DMS79 treated with DMSO at 0.1 percent for 48 hours (cell line): ENCODE measurements around the gene SLC35D1.
"Not testable (repeated sequence)": the region's sequence is repeated elsewhere in the genome, so short reads cannot be mapped to it uniquely, and the experiment has no call there.

Experiments
- DNase-seq: peaks from one replicate; lab custom pipeline; 2025; lab: John Stamatoyannopoulos, UW

SLC35D1 gene

DNA sequence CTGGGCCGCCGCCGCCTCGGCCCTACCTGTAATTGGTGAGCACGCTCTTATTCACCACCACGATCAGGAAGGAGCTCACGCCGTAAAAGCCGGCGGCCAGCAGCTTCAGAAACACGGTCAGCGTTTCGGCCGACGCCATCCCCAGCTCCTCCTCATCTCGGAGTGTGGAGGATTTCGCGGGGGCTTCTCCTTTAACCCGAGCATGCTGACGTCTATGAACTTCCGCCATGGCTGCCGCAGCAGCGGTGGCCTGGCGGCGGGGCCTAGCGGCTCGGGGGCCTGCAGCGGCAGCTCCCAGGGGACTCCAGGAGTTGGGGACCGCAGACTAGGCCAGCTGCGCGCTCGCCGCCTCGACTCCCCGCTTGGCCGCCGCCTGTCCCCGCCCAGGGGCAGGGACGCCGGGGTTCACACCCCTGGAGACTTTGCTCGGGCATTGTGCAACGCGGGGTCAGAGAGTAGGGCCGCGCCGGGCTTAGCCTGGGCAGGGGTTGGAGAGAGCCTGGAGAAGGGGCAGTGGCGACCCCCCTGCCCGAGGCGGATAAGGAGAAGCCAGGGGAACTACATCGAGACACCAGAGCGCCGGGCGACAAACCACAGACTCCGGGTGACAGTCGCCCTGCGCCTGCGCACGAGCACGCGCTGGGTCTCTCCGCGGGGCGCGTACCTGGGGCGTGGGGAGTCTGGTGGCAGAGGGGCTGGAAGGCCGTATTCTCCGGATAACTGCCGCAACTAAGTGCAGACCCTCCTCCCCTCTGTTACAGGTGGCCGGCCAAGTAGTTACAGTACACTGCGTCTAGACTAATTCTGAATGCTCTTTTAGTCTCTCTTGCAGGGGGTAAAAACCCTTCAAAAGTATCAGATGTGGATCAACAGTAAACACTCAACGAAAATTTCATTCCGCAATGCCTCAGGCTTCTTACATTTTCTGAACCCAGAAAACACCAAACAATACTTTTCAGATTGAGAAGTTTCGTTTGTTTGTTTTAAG, at the start of gene SLC35D1:
SLC35D1 (minus strand) TSS at position 364 of the 988 bp plus-strand sequence; CDS start at position 229, 135 bp downstream.
- peak; percentile 67 for DNase-seq

DNA sequence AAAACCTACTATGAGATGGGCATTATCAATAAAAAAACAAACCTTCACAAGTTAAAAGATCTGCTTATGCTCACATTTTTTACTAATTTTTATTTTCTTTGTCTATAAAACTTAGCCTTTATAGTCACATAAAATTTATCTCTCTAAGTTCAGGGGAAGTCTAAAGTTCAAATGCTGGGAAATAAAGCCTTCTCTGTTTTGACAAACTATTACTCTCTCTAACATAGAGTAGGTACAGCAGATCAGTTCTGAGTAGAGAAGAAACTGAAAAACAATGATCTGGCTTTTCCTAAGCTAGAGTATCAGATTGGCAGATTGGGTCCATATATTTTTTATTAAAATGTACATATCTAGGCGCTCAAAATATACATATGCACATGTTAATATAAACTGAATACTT, 49.6 kb upstream of the SLC35D1 start:
- no peak for DNase-seq

DNA sequence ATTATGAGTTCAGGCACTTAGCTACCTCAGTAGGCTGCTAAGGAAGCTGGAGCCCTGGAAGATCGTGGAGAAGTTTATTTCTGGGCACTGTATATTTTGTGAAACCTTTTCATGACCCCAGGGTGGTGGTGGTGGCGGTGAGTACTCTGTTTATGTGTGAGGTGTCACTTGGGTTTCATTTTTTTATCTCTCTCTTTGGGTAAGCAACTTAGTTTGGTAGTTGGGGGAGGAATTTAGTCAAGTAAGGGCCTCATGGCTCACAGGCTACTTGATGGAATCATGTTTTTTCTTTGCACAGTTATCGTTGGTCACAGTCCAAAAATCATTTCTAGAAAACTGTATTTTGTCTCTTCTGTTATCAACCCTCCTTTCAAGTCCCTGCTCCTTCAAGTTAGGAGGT, 46.9 kb upstream of the SLC35D1 start:
- DNase-seq = no peak

DNA sequence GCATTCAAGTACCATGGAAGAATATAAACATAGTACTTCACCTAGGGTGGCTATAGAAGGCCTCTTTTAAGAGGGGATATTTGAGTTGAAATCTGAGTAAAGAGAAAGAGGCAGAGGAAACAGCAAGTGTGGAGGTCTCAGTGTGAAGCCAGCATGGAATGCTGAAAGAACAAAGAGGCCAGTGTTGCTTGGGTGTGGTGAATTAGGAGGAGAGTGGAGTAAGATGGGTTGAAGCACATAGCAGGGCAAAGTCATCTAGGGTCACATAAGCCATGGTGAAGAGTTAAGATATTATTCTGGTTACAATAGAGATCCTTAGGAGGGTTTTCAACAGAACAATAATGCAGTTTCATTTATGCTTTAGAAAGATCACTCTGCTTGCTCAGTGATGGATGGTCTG, 43.4 kb upstream of the SLC35D1 start:
- no peak for DNase-seq

DNA sequence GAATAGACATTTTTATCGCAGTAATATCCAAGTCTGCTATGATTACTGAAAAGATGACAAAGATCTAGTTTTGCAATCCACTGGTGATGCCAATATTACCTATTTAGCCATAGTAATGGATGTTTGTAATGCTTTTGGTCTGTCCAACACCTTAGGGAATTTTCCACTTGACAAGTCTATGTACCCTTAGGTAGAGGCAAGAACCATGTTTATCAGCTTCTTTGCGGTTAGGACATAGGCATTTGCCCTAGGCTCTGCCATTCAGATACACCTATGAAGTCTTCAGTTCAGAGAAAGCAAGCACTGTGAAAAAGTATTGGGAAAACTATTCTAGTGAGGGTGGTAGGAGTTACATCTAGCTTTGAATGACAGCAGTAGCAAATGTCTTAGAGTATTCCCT, 40.2 kb upstream of the SLC35D1 start:
- no peak for DNase-seq

DNA sequence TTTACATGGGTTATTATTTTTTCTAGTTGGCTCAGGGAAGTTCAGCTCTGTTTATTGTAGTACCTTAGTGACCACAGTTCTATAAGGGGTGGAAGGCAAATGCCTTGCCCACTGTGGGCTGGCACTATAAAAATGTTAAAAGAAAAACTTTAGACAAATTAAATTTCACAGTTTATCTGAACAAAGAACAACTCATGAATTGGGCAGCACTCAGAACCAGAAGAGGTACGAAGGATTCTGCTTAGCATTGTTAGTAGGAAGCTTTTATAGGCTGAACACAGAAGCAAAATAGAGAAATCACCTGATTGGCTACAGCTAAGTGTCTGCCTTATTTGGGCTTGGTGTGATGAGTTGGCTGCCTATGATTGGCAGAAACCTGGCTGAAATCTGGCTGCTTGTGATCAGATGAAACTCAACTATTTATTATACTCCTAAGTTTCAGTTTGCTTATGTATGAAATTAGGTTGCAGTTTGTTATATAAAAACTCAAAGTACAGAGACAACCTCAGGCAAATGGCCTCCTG, 35.8 kb upstream of the SLC35D1 start:
- DNase-seq = no peak

DNA sequence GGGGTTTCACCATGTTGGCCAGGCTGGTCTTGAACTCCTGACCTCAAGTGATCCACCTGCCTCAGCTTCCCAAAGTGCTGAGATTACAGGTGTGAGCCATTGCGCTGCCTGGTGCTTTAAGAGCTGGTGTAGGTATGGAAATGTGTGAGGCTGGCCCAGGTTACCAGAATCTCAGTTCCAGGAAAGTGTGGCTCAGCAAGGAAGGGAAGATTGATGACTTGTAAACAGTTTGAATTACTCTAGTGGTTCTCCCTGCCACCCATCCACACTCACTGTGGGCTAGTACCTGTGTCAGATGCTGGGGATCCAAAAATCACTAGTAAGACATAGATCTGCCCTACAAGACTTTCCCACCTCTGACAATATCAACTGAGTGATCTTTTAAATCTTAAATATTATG, 34.5 kb upstream of the SLC35D1 start:
- DNase-seq = no peak

DNA sequence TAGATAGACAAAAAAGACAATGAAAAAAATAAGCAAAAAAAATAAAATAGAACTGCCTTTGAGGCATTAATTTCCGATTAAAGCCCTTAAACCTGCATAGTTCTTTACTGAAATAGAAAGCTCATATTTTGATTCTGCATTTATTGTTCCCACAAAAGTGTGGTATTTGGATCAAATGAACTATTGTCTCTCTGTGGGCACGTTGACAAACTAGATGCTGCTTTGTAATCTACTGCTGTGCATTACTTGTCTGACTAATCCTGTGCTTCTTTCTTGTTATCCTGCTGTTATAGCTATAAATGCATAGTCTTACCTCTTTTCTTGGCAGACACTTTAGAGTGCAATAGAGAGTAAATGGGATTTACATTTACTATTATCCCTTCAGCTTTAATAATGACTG, 31.4 kb upstream of the SLC35D1 start:
- no peak for DNase-seq

DNA sequence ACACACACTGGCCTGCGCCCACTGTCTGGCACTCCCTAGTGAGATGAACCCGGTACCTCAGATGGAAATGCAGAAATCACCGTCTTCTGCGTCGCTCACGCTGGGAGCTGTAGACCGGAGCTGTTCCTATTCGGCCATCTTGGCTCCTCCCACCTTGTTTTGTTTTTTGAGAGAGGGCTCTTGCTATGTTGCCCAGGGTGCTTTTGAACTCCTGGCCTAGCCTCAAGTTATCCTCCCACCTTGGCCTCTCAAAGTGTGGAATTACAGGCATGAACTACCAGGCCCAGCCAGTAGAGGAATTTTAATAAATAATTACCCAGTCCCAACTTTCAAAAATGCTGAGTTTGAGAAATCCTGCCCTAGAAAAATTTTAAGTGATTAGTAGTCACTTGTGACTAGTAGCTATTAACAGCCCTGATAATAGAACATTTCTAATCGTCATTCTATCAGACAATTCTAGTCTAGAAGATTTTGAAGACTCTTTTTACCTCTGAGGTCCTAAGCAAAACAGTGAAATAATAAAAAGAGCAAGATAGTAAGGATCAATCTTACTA, 30.9 kb upstream of the SLC35D1 start:
- DNase-seq = no peak

DNA sequence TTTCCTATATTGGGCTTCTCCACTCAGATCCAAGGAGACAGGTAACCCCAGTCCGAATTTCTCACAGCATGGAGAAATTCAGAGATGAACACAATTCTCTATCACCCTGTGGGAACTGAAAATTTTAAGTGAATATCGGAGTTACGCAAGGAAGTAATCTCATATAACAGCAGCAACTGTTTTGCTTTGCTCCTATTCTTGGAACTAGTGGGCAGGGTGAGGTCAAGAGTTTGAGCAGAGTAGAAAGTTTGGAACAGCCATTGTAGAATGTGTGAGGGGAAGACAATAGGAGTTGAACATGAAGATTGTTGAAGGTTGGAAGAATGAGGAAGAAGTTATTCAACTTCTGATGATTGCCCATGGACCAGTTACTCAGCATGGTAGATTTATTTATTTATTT, 24.3 kb upstream of the SLC35D1 start:
- no peak for DNase-seq

DNA sequence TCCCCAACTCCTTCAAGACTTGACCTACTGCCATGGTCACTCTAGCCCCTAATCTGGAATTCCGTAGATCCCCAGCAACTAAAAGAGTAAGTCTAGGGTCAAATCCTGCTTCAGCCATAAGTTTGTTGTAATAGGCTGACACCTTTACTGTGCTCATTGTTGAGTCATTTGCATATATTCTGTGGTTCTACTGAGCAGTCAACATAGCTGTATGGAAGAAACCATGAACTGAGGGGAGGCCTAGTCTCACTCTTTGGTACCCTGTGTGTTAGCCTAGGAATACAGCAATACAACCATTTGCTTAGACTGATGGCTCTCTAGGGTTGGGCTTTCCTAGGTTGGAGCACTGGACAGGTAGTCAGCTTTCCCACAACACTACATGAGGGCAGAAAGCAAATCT, 23.6 kb upstream of the SLC35D1 start:
- no peak for DNase-seq

DNA sequence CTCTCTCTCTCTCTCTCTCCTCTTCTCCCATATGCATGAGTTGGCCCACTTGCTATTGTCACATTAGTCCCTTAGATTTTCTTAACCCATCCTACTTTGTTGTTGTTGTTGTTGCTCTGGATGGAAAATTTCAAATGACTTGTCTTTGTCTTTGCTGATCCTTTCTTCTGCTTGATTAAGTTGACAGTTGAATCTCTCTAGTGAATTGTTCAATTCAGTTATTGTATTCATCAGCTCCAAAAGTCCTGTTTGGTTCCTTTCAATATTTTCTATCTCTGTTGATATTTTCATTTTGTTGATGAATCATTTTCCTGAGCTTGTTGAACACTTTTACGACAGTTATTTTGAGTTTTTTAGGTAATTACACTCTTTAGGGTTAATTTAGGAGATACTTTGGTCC, 18.8 kb upstream of the SLC35D1 start:
- DNase-seq = no peak

DNA sequence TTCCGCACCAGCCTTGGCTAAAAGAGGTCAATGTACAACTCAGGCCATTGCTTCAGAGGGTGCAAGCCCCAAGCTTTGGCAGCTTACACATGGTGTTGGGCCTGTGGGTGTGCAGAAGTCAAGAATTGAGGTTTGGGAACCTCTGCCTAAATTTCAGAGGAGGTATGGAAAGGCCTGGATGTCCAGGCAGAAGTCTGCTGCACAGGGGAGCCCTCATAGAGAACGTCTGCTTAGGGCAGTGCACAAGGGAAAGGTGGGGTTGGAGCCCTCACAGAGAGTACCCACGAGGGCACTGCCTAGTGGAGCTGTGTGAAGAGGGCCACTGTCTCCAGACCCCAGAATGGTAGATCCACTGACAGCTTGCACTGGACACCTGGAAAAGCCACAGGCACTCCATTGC, 13.7 kb upstream of the SLC35D1 start:
- DNase-seq = not testable (repeated sequence)

DNA sequence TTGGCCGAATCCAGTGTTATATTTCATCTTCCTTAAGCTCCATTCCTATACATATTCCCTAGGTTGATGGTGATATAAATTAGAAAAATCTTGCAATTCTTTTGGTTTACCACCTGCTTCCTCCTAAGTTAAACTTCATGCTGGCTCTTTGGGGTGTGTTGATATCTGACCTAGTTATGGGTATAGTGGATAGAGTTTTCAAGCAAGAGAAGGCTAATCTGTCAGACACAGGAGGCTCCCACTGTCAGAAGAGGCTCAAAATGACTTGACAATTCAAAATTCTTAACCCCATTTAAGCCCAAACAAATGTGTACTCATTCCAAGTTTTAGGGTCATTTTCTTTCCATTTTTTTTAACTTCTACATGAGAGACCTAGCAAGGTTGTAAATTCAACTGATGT, 8.5 kb upstream of the SLC35D1 start:
- DNase-seq = no peak

DNA sequence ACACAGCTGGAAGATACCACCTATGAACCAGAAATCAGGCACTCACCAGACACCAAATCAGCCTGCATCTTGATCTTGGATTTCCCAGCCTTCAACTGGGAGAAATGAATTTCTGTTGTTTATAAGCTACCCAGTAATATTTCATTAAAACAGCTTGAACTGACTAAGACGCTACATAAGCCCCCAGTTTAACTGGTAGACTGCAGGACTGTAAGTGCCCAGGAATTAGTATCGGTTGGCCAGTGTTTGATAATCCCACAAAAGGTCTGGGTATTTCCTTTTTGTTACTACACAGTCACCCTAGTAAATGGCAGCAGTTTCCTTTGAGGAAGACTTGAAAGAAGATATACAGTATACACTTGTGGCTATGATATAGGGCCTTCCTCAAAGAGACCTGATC, 7.3 kb upstream of the SLC35D1 start:
- DNase-seq = no peak

DNA sequence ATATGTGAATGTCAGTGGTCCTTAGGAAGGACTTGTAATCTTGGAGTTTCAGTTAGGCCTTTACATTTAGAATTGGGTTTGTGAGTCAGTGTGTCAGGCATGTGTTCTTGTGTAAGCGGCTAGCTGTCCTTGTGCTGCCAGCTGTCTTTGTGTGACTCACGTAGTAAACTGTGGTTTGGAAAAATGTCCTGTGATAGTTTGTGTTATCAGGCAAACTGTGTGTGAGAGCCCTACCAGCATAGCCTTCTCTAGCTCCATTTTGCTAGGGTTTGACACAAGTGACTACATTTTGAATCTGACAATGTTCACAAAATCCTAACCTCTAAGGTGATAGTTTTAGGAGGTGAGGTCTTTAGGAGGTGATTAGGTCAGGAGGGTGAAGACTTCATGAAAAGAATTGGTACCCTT, 6.9 kb upstream of the SLC35D1 start:
- DNase-seq = no peak

DNA sequence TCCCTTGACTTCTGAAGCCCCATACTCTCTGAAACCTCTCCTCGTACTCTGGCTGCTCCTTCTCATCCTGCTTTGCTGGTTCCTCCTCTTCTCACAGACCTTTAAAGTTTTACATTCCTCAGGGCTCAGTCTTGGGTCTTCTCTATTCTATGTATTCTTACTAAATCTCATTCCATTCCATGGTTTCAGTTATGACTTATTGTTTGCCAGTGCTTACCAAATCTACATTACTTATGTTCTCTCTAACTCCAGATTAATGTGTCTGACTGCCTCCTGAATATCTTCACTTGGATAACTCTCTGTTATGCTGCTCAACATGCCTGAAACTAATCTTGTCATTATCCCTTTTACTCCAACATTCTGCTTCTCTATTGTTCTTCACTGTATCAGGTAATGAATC, 5.4 kb upstream of the SLC35D1 start:
- no peak for DNase-seq

DNA sequence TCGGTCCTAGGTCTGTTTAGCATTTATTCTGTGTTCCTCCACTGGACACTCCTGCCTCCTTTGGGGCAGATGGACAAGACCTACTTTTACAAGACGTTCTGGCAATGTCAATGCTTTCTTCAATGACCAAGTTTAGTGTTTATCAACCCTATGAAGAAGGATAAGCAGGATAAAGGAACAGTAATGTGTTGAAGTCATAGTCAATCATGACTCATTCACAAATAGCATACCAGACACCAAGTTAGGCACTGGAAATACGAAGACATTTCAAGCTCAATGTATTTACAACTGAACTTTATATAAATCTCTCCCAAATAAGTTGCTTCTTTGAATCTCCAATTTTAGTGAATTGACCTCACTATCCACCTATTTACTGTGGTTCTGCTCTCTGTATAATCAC, 4.8 kb upstream of the SLC35D1 start:
- no peak for DNase-seq

DNA sequence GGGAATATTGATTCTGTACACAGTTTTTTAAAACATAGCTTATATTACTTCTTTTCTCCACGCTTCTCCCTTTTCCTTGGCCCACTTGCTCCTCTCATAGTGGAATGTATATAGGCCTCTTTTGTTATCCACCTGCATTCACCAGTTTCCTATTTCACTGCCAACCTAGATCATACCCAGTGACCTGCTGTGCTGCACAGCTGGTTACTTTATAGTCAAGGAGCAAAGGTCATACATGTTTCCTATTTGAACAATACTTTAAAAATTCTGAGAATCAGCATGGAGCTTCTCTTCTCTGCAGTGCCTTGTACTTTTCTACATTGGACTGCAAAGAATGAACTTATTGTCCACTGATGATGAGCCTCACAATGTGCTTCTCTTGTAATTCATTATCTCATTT, 4.3 kb upstream of the SLC35D1 start:
- DNase-seq = no peak

DNA sequence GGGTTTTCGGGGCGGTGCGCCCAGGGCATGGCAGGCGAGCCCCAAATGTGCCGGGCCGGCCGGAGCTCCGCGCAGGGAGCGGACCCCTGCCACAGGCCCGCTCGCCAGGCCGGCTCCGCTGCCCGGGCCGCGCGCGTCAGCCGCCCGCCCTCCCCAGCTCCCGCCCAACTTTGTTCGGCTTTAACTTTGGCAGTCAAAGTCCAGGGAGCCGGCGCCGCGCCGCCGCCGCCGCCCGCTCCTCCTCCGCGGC, 488 bp downstream of the SLC35D1 start:
- no peak for DNase-seq

DNA sequence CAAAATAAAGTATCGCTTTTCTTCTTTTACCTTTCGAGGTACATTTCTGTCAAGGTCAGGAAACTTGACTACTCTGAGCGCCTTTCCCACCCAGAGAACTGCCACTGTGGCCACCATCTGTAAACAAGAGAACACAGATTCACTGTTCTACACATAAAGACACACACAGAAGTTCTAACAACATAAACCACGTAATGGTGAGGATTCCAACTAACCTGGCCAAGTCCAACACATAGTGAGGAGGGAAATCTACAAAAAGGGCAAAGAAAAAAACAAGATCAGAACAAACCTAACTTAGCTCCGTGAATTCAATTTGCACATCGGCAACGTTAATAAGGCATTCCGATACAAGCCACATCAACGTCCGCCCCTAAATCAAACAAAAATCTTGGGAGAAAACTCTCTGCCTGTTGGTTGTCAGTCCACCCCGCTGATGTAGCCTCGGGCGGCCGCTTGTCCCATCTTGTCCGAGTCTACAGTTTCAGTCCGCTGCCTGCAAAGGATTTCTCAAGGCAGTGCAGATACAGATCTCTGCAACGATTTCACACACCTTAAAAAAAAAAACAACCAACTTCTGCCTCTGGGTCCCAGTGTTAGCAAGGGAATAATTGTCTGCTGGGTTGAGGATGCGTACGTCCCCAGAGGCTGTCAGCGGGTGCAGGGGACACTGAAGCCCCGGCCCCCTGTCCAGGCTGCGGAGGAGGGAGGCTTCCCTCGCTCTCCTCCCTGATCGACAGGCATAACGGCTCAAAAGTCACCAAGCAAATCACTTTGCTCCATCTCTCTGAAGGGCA, 1.0 kb downstream of the SLC35D1 start:
- DNase-seq = peak; percentile 12

DNA sequence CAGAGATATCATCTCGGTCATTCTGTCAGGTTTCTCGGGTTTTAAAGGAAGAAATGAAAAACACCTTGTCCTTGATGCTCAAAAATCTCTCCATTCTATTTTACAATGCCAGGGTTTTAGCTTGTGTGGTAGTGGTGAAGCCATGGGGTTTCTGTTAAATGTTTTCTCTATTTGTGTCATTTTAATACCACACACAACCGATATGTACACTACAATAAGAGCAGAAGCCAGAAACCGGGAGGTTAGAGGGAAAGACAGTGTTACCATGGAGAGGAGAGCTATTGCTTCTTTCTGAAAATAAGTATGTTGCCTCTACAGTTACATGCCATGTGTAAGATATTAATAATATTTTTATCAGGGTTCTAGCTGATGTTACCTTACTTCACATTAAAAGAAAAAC, 2.8 kb downstream of the SLC35D1 start:
- no peak for DNase-seq
